Mucosa of descending colon (tissue), 3 donors: Measurements from ENCODE around the gene COL13A1. TPM values are rescaled to one million over a fixed set of nuclear protein-coding genes. Genes with fewer than 3 reads are reported as not detected.

Experiments used
- ATAC-seq: fragments of 200-7000 bp; cut with Tn5 transposase; one replicate; pipeline ENCODE4 v1.9.1; 2020; ENCODE audit warnings: mild to moderate bottlenecking, moderate library complexity
- DNase-seq, 3 donors: peaks; one replicate each; pipeline ENCODE4 v3.0.0-alpha.2; 2020
- H3K36me3 ChIP-seq: fragments of 200-600 bp; one replicate; pipeline ENCODE4 v1.8.0; 2021; ENCODE audit warnings: low read depth, mild to moderate bottlenecking
- H3K4me1 ChIP-seq: fragments of 200-600 bp; one replicate; pipeline ENCODE4 v1.8.0; 2021; ENCODE audit warnings: low read depth, mild to moderate bottlenecking
- H3K4me3 ChIP-seq: fragments of 200-600 bp; one replicate; pipeline ENCODE4 v1.8.0; 2021; ENCODE audit warnings: mild to moderate bottlenecking
- H3K9me3 ChIP-seq: fragments of 200-600 bp; one replicate; pipeline ENCODE4 v1.8.0; 2021; ENCODE audit warnings: mild to moderate bottlenecking
- intact Hi-C, 2 donors: fragments of 100-400 bp; cut with DNase I in 1 of 2; cut with micrococcal nuclease in 1 of 2; formaldehyde crosslinking; loops; one replicate each; pipeline versions ENCODE4 v1.11.0 to v1.11.1; 2022; cut with DNase I, micrococcal nuclease
- total RNA-seq, 3 donors: library from RNA; stranded (reverse); fragmentation: NEBNext Ultra II Directional in 2 of 3; extraction: Animal tissue kit (Norgen Biotek cat#: 25700) in 2 of 3; gene quantifications; one replicate each; pipeline versions ENCODE4 v1.2.1 to v1.2.4, GENCODE V29; 2021 to 2023
- TF ChIP-seq, protein P1 (sequence below): fragments of 200-600 bp; IDR thresholded peaks from one replicate; pipeline ENCODE4 v1.8.0; 2022; ENCODE audit warnings: antibody characterized with exemption, mild to moderate bottlenecking
- donor health status: DM: no; HTN: no; CAD: no; lungs with moderate emphysema.
- donor health status: DM: no; HTN: no; CAD: no.
- donor health status: DM: no; HTN: yes; CAD: no.

COL13A1 gene
- total RNA-seq, 3 donors from 2014 or later = 1.0 to 2.3 (median 1.0) TPM

DNA sequence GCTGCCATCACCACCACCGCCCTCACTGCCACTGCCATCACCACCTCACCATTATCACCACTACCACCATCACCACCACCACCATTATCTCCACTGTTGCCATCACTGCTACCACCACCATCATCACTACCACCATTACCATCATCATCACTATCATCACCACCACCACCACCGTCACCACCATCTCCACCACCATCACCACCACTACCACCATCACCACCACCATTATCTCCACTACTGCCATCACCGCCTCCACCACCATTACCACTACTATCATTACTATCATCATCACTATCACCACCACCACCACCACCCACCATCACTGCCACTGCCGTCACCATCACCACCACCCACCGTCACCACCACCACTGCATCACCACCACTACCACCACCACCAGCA is 9.9 kb upstream of the COL13A1 start:
- H3K9me3 ChIP-seq = no peaks in the 10 kb centered on the region
- H3K4me1 ChIP-seq = no peaks in the 10 kb centered on the region
- no peaks in the 10 kb centered on the region for H3K36me3 ChIP-seq
- TF ChIP-seq, protein P1, sequence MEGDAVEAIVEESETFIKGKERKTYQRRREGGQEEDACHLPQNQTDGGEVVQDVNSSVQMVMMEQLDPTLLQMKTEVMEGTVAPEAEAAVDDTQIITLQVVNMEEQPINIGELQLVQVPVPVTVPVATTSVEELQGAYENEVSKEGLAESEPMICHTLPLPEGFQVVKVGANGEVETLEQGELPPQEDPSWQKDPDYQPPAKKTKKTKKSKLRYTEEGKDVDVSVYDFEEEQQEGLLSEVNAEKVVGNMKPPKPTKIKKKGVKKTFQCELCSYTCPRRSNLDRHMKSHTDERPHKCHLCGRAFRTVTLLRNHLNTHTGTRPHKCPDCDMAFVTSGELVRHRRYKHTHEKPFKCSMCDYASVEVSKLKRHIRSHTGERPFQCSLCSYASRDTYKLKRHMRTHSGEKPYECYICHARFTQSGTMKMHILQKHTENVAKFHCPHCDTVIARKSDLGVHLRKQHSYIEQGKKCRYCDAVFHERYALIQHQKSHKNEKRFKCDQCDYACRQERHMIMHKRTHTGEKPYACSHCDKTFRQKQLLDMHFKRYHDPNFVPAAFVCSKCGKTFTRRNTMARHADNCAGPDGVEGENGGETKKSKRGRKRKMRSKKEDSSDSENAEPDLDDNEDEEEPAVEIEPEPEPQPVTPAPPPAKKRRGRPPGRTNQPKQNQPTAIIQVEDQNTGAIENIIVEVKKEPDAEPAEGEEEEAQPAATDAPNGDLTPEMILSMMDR = no peak
- no peak for DNase-seq
- H3K4me3 ChIP-seq = no peak overlapping the region
- intact Hi-C loops = no loop called here
- ATAC-seq = no peak

DNA sequence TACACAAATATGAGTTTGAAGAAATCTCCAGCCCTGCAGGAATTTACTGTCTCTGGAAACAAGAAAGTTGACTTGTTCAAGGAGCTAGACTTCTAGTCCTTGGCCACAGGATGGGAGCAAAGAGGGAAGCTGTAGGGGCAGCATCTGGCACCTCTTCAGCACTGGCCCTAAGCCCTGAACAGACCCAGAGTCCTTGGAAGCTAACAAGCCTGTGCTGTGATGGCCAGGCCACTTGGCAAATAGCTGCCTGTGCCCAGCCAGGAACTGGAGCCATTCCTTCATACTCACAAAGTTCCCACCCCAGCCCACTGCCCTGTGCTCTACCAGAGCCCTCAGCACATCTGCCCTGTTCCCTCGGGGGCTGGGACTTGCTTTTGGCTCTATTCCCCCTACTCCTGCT is 9.4 kb upstream of the COL13A1 start:
- intact Hi-C loops = no loop called here
- no peaks in the 10 kb centered on the region for H3K36me3 ChIP-seq
- TF ChIP-seq, protein P1 = no peak
- no peak for DNase-seq
- no peak for ATAC-seq
- H3K4me1 ChIP-seq = no peaks in the 10 kb centered on the region
- H3K9me3 ChIP-seq = no peaks in the 10 kb centered on the region
- no peak overlapping the region for H3K4me3 ChIP-seq

DNA sequence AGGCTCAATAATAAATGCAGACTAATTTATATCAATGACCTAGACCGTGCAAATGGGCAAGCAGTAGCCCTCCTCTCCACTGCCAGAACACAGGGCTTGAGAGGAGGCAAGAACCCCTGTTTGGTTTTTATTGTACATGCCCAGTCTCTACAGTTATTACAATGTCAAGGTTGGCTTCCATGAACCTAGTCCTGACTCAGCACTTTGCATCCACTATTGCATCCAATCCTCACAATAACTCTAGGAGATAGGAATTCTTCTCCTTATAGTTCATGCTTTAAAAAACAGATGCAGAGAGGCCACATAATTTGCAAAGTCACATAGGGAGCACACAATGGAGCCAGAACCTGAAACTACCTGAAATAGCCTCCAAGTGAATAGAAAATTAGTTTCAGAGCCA is 7.0 kb upstream of the COL13A1 start:
- no peaks in the 10 kb centered on the region for H3K9me3 ChIP-seq
- no peak overlapping the region for H3K4me3 ChIP-seq
- DNase-seq (no peak), ATAC-seq (no peak)
- intact Hi-C loops = no loop called here
- TF ChIP-seq, protein P1 = no peak
- no peaks in the 10 kb centered on the region for H3K36me3 ChIP-seq
- no peaks in the 10 kb centered on the region for H3K4me1 ChIP-seq

DNA sequence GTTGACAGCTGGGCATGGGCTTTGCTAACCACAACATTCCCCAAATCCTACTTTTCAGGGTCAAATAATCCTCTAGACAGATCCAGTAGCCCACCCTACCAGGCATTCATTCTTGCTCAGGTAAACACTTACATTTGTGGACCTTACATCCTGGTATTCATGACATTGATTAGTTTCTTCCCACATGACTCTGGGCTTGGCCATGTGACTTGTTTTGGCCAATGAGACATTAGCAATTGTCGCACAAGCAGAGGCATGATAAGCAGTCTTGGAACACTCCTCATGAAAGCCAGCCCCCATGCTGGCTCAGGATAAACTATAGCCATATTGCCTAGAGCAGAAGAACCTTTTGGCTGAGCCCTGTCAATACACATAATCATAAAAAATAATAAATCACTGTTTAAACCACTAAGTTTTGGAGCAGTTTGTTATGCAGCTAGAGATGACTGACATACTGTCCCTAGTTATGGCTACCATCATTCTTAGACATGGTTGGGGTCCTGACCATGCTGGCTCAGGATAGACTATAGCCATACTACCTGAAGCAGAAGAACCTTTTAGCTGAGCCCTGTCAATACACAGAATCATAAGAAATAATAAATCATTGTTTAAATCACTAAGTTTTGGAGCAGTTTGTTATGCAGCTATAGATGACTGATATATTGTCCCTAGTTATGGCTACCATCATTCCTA is 6.3 kb upstream of the COL13A1 start:
- Histone ChIP-seq H3K4me1 (no peaks in the 10 kb centered on the region), H3K4me3 (no peak overlapping the region), H3K36me3 (no peaks in the 10 kb centered on the region), H3K9me3 (no peaks in the 10 kb centered on the region)
- no peak for DNase-seq
- intact Hi-C loops = no loop called here
- ATAC-seq = no peak
- TF ChIP-seq, protein P1 = no peak

DNA sequence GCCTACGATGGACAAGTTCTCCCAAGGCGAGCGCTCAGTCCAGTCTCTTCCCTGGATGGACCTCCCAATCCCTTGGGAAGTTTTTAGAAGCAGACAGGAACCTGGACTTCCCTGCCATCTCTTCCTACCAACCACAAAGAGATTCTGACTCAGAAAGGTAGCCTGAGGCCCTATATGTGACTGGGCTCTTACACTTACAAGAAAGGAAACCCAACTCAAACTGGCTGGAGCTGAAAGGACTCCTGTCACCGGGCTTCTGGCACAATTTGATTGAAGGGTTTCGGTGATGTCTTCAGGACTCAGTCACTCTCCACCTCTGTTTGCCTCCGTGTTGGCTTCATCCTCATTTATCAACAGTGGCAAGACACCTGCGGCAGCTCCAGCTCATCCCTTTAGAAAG is 3.7 kb upstream of the COL13A1 start:
- no peaks in the 10 kb centered on the region for H3K36me3 ChIP-seq
- intact Hi-C loops = no loop called here
- H3K4me1 ChIP-seq = peaks cover 17% of the 10 kb centered on the region
- ATAC-seq (no peak), DNase-seq (no peak)
- H3K9me3 ChIP-seq = no peaks in the 10 kb centered on the region
- TF ChIP-seq, protein P1 = no peak
- no peak overlapping the region for H3K4me3 ChIP-seq
